Endothelial cell of umbilical vein (primary cell): ENCODE results near the gene TIAM1. TPM values are rescaled to one million over a fixed set of nuclear protein-coding genes. Genes with fewer than 3 reads are reported as not detected.

Source experiments
- BruUV-seq: library from RNA; stranded (reverse); fragments of 400-500 nt; replicated peaks from 2 replicates; lab custom pipeline; 2021; lab: Mats Ljungman, UMichigan
- CTCF ChIA-PET: fragments of 300-600, 350-600 bp; sonication (Branson Sonifier 250); formaldehyde crosslinking; loops from one replicate; lab custom pipeline; 2021; ENCODE audit warnings: antibody characterized with exemption, inconsistent platforms; lab: Charles Lee
- POLR2A ChIA-PET: fragments of 300-600, 350-600 bp; sonication (Branson Sonifier 250); formaldehyde crosslinking; loops from one replicate; lab custom pipeline; 2021; ENCODE audit warnings: antibody characterized with exemption, inconsistent platforms; lab: Charles Lee
- DNase-seq: peaks from one replicate; pipeline ENCODE4 v3.0.0-alpha.2; 2011; ENCODE audit warnings: low read depth, low spot score
- FAIRE-seq: peaks from 2 replicates; lab custom pipeline; 2011; peaks lifted over from hg19 to GRCh38; lab: Jason Lieb, UNC
- H2AFZ ChIP-seq: 2 replicates; pipeline ENCODE4 v1.6.0; 2012; ENCODE audit warnings: low read depth, low read length, control low read depth, inconsistent platforms
- H3K27ac ChIP-seq: 2 replicates; pipeline ENCODE4 v1.5.1; 2011; ENCODE audit warnings: low read depth, mild to moderate bottlenecking, control low read depth, low read length, moderate library complexity; ENCODE audit not compliant: insufficient read depth
- H3K27me3 ChIP-seq, 2 experiments: 2 replicates each; pipeline versions ENCODE4 v1.6.0 to v1.6.1; 2011; ENCODE audit warnings: low read length in 2 of 2, mixed read lengths in 1 of 2; ENCODE audit not compliant: control insufficient read depth in 2 of 2, insufficient read depth in 2 of 2
- H3K36me3 ChIP-seq, 2 experiments: 2 replicates in 1 of 2; 3 replicates in 1 of 2; pipeline ENCODE4 v1.5.1; 2011; ENCODE audit warnings: low read length in 2 of 2, mild to moderate bottlenecking in 1 of 2, moderate library complexity in 1 of 2; ENCODE audit not compliant: control insufficient read depth in 2 of 2, insufficient read depth in 2 of 2; ENCODE audit errors: extremely low read depth in 1 of 2
- H3K4me1 ChIP-seq: 3 replicates; pipeline ENCODE4 v1.5.1; 2011; ENCODE audit warnings: mild to moderate bottlenecking, low read length; ENCODE audit not compliant: control insufficient read depth, insufficient read depth; ENCODE audit errors: extremely low read depth
- H3K4me2 ChIP-seq: 2 replicates; pipeline ENCODE4 v1.6.1; 2011; ENCODE audit warnings: low read length, control low read depth, mixed read lengths; ENCODE audit not compliant: insufficient read depth
- H3K4me3 ChIP-seq, 3 experiments: fragments of 200-600 bp in 1 of 3; sonication (generic), shearing (Covaris generic) in 1 of 3; replicated peaks in 1 of 3; 2 replicates each; pipeline ENCODE4 v1.5.1; 2011 to 2016; ENCODE audit warnings: control low read depth in 3 of 3, low read length in 3 of 3, mild to moderate bottlenecking in 2 of 3, inconsistent platforms in 1 of 3, low read depth in 1 of 3, moderate library complexity in 1 of 3; ENCODE audit not compliant: insufficient read depth in 1 of 3
- H3K79me2 ChIP-seq: 2 replicates; pipeline ENCODE4 v1.6.0; 2012; ENCODE audit warnings: low read length, inconsistent platforms; ENCODE audit not compliant: control insufficient read depth, insufficient read depth
- H3K9ac ChIP-seq: replicated peaks from 2 replicates; pipeline ENCODE3; 2011; ENCODE audit warnings: low read length, control low read depth; ENCODE audit not compliant: insufficient read depth; ENCODE audit errors: extremely low read depth
- H3K9me1 ChIP-seq: replicated peaks from 3 replicates; pipeline ENCODE4 v1.6.0; 2011; ENCODE audit warnings: mild to moderate bottlenecking, low read length; ENCODE audit not compliant: control insufficient read depth, insufficient read depth; ENCODE audit errors: extremely low read depth
- H3K9me3 ChIP-seq: replicated peaks from 2 replicates; pipeline ENCODE4 v1.5.1; 2012; ENCODE audit warnings: low read length, inconsistent platforms; ENCODE audit not compliant: control insufficient read depth, insufficient read depth
- H4K20me1 ChIP-seq: replicated peaks from 2 replicates; pipeline ENCODE3; 2011; ENCODE audit warnings: mild to moderate bottlenecking, low read length; ENCODE audit not compliant: control insufficient read depth, insufficient read depth; ENCODE audit errors: extremely low read depth
- CTCF ChIP-seq, 2 donors: IDR thresholded peaks; 1 replicate in 1 of 2; 2 replicates in 1 of 2; pipeline ENCODE4 v1.5.1; 2011; ENCODE audit warnings: low read length in 2 of 2, mild to moderate bottlenecking in 2 of 2, moderate library complexity in 2 of 2, control low read depth in 1 of 2, inconsistent platforms in 1 of 2, low read depth in 1 of 2; ENCODE audit not compliant: insufficient read depth in 1 of 2; ENCODE audit errors: extremely low read depth in 1 of 2
- EZH2 ChIP-seq: IDR thresholded peaks from 2 replicates; pipeline ENCODE4 v1.6.1; 2012; ENCODE audit warnings: borderline replicate concordance, low read depth, mild to moderate bottlenecking, moderate library complexity, low read length, inconsistent platforms; ENCODE audit not compliant: severe bottlenecking
- FOS ChIP-seq: IDR thresholded peaks from 2 replicates; pipeline ENCODE4 v1.6.1; 2011; ENCODE audit warnings: mild to moderate bottlenecking, low read length, moderate library complexity, borderline replicate concordance; ENCODE audit not compliant: insufficient read depth
- GATA2 ChIP-seq: IDR thresholded peaks from 2 replicates; pipeline ENCODE4 v1.7.0; 2011; ENCODE audit warnings: low read depth, mild to moderate bottlenecking, moderate library complexity, mixed read lengths, low read length; ENCODE audit not compliant: insufficient read length, insufficient read depth
- JUN ChIP-seq: IDR thresholded peaks from 2 replicates; pipeline ENCODE4 v1.6.1; 2011; ENCODE audit warnings: borderline replicate concordance, low read depth; ENCODE audit not compliant: insufficient read length, insufficient read depth
- MYC ChIP-seq: IDR thresholded peaks from one replicate; pipeline ENCODE4 v1.6.1; 2011; ENCODE audit warnings: mild to moderate bottlenecking, low read depth, low read length
- POLR2A ChIP-seq: IDR thresholded peaks from 2 replicates; pipeline ENCODE4 v1.6.1; 2012; ENCODE audit warnings: low read depth, mild to moderate bottlenecking, control low read depth, low read length
- POLR2AphosphoS5 ChIP-seq: IDR thresholded peaks from 2 replicates; pipeline ENCODE4 v1.6.1; 2012; ENCODE audit warnings: low read depth, mild to moderate bottlenecking, control low read depth, low read length, moderate library complexity; ENCODE audit not compliant: insufficient read depth
- dilution Hi-C: fragments of 300-500 bp; cut with MboI; formaldehyde crosslinking; loops from one replicate; pipeline ENCODE4 v1.15.0; 2019; ENCODE audit warnings: low sequenced_read_pairs; ENCODE audit not compliant: extremely low pct_ligation_motif_present
- intact Hi-C: fragments of 100-400 bp; cut with micrococcal nuclease; formaldehyde crosslinking; loops from one replicate; pipeline ENCODE4 v1.10.0; 2022
- polyA plus RNA-seq, 4 experiments: library from polyadenylated mRNA; depleted of rRNA in 3 of 4; stranded (reverse) in 3 of 4; unstranded in 1 of 4; fragments of >200 nt; gene quantifications; 2 replicates each; pipeline versions ENCODE4 v1.2.1 to v1.2.3, GENCODE V29; 2011 to 2012; ENCODE audit warnings: missing spikeins in 1 of 4
- total RNA-seq: library from RNA; stranded (reverse); gene quantifications from 2 replicates; pipeline ENCODE4 v1.2.3, GENCODE V29; 2021
- TF ChIP-seq, protein P1 (sequence below): IDR thresholded peaks from 2 replicates; pipeline ENCODE4 v1.6.1; 2011; ENCODE audit not compliant: insufficient read depth, insufficient read length

TIAM1 gene
- total and polyA plus RNA-seq, 2 donors (not counting 3 experiments of a cell fraction or from before 2014, with no cell fraction given), result 0.21 to 0.86 TPM

- no TSS peak for BruUV-seq
- H3K79me2 ChIP-seq, result no peaks in the 10 kb centered on the region
- CTCF ChIA-PET, result no interaction called here
Observed at GRCh38 chr21:31383770-31384169, 39.7 kb upstream of the TIAM1 start.

DNA sequence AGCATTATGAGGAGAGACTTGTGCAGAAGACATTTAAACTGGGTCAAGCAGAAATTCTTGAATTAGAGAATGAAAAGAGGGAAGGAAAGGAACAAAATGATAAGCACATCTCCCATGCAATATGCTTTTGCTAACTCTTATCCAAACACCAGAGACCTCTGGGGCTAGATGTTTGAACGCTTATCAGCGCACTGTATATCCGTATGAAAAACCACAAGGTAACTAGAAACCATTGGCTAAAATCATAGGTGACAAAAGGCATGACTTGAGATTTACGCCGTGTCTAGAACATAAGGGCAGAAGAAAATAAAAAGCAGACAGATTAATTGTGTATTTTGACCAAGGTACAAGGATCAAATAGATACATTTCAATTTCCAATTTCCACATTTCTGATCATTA lies 38.0 kb upstream of the TIAM1 start:
- Histone ChIP-seq H3K79me2 (no peaks in the 10 kb centered on the region), H3K4me2 (no peak overlapping the region), H3K4me3 (no peak overlapping the region), H3K9ac (no peak overlapping the region), H4K20me1 (no peaks in the 10 kb centered on the region), H3K27ac (no peak overlapping the region), H3K27me3 (no peaks in the 10 kb centered on the region), H3K4me1 (no peaks in the 10 kb centered on the region), H3K9me1 (no peaks in the 10 kb centered on the region), H3K36me3 (no peaks in the 10 kb centered on the region), H3K9me3 (no peaks in the 10 kb centered on the region), H2AFZ (no peak overlapping the region)
- intact Hi-C loops, result no loop called here
- DNase-seq, result no peak
- dilution Hi-C loops, result no loop called here
- BruUV-seq, result no TSS peak
- POLR2A ChIA-PET, result no interaction called here
- CTCF ChIA-PET, result no interaction called here
- FAIRE-seq, result no peak
- TF ChIP-seq FOS (no peak), JUN (no peak), CTCF (IDR thresholded peaks at IDR 0.05; ENCODE audit: extremely low read depth in 1 of 2, insufficient read depth in 1 of 2, low read depth in 1 of 2, low read length in 2 of 2) (no peak), POLR2A (no peak)
- TF ChIP-seq, protein P1, sequence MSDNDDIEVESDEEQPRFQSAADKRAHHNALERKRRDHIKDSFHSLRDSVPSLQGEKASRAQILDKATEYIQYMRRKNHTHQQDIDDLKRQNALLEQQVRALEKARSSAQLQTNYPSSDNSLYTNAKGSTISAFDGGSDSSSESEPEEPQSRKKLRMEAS, result no peak

More at GRCh38 chr21:31383770-31384169, 39.7 kb upstream of the TIAM1 start:
- Histone ChIP-seq H2AFZ (no peak overlapping the region), H3K27ac (no peak overlapping the region), H3K36me3 (no peaks in the 10 kb centered on the region), H3K4me2 (no peak overlapping the region), H3K9me1 (no peaks in the 10 kb centered on the region), H3K9ac (no peak overlapping the region), H3K4me3 (no peak overlapping the region), H3K4me1 (no peaks in the 10 kb centered on the region), H3K27me3 (no peaks in the 10 kb centered on the region), H3K9me3 (no peaks in the 10 kb centered on the region), H4K20me1 (no peaks in the 10 kb centered on the region)
- DNase-seq (no peak), FAIRE-seq (no peak)
- intact Hi-C loops, result no loop called here
- dilution Hi-C loops, result no loop called here
- POLR2A ChIA-PET, result no interaction called here
- TF ChIP-seq, protein P1, result no peak
- no peak for TF ChIP-seq EZH2
- no peak for TF ChIP-seq POLR2AphosphoS5
- no peak for TF ChIP-seq GATA2
- TF ChIP-seq JUN, result no peak
- no peak for TF ChIP-seq MYC
- no peak for TF ChIP-seq POLR2A
- no peak for TF ChIP-seq FOS
